SK-N-MC (cell line): ENCODE data around the gene VPS35L.

Experiments
- EZH2 ChIP-seq: fragments of 200-600 bp; sonication (generic); IDR thresholded peaks from one replicate; pipeline ENCODE4 v1.6.1; 2017; ENCODE audit warnings: antibody characterized with exemption
- POLR2AphosphoS5 ChIP-seq: IDR thresholded peaks from 2 replicates; pipeline ENCODE4 v1.6.1; 2012; ENCODE audit warnings: mild to moderate bottlenecking, low read depth, low read length, borderline replicate concordance

DNA sequence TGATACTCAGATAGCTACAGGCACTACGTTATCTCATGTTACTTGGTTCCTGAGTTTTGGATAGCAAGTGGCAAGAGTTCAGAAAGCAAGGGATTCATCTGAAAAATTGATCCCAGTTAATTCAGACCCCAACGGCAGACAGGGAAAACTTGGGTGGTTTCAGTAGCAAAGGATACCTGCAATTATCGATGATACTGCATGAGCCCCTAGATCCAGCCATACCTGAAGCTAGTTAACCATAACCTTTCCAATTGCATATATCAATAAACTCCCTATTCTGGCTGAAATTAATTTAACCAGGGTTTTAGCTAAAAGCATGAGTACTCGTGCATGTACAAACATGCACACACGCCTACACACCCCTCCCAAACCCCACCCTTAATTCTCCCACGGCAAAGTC lies 158.2 kb downstream of the VPS35L start:
- no peak for TF ChIP-seq EZH2
- TF ChIP-seq POLR2AphosphoS5: no peak
